HG03460 (cell line): ENCODE results near the gene HOXB7.

Experiments used
- ATAC-seq: cut with Tn5 transposase; IDR thresholded peaks from one replicate; pipeline ENCODE4 v1.9.1; 2021; ENCODE audit not compliant: unreplicated experiment

Gene HOXB7

DNA sequence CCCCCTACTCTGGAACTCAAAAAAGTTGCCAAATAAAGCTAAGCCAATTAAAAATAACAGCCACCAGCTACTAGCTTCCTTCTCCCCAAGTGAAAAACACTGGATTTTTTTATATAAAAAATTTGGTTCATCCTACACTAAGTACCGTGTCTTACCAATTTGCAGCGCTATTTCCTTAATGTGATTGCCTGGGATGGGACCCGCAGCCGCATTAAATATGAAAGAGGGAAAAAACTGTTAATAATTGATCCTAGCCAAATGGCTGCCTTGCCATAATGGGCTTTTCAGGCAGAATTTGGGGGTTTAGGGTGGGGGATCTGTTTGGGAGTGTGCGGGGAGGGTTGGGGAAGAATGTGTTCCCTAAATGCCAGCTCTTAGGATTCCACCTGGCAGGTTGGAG lies 13.3 kb upstream of the HOXB7 start:
- no peak for ATAC-seq

DNA sequence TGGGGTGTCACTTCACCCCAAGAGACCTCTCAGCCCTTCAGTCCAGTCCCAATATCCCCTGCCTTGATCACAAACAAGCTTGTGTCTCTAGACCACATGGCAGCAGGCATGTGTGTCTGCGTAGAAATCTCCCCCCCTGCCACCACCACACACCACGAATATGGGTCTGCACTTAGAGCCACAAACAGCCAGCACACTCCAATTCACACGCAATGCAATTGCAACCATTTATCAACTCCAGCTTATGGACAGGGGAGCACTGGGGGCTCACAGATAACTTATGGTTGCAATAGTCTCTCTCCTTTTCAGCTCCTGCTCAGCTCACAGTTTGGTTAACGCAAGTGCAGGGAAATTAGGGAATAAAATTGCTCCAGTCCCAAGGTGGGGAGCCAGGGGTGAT lies 12.8 kb upstream of the HOXB7 start:
- ATAC-seq: no peak

GRCh38 chr17:48622857-48623256 lies 12.0 kb upstream of the HOXB7 start:
- no peak for ATAC-seq

DNA sequence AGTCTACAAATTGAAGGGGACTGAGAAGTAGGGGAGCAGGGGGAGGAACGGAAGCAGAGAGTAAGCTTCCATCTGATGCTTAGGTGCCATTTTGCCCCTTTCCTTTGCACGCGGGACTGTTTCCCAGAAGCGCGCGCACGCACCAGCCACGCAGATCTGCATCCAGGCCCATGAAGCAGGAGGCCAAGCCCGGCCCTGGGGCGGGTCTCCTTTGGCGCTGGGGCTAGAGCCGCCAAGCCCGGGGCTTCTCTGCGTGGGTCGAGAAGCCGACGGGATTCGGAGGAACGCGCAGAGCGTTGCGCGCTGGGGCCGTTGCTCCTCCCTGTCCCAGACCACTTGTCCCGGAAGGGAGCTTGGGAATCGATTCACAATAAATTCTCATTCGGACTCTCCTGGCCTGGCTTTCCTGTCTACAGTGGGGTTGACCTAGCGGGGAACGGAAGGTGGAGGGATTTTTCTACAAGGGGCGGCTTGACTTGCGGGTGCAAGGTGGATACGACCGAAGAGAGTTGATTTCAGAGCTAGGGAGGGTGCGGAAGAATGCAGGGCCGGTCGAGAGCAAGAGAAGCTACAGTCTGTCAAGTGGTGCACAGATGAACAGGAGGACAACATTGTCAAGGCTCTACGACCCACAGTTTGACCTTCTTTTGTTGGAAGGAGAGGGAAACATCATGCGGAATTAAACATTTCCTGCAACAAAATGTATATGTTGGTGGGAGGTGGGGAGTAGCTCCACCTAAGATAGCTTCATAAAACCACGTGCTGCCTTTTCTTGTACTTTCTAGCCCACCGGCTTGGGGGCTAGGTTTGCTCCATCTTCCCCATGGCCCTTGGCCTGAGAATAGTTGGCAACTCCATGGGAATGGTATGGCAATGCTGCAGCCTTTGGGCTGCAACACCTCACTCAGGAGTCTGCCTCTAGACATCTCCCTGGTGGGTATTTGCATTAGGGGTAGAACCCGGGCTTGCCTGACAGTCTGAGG lies 10.9 kb upstream of the HOXB7 start:
- no peak for ATAC-seq

DNA sequence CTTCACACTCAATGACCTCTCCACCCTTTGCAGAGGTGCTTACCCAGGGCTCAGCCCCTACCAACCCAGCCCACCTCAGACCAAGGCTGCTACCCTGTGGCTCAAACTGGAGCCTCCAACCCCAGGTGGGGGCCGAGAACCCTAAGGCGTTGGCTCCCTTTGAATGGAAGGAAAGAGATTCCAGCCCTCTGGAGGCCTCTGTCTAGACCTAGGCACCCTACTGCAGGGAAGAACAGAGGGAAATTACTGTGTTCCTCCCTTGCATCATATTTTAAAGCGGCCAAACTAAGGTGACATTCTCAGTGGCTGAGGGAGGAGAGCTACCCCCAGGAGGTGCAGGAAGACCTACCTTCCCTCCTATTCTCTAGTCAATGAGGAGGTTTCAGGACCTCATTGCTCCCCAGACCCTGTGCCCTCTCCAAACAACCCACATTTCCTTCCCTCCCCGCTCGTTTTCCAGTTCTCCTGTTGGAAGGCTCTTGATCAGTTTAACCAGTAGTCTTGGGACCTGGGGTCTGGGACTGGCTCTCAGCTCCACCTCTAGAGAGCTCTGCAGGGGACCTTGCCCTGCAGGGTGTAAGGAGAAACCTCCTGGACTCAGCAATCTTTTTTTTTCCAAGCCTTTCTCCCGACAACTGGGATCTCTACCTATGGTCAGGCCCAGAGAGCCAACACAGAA lies 9.8 kb upstream of the HOXB7 start:
- no peak for ATAC-seq

DNA sequence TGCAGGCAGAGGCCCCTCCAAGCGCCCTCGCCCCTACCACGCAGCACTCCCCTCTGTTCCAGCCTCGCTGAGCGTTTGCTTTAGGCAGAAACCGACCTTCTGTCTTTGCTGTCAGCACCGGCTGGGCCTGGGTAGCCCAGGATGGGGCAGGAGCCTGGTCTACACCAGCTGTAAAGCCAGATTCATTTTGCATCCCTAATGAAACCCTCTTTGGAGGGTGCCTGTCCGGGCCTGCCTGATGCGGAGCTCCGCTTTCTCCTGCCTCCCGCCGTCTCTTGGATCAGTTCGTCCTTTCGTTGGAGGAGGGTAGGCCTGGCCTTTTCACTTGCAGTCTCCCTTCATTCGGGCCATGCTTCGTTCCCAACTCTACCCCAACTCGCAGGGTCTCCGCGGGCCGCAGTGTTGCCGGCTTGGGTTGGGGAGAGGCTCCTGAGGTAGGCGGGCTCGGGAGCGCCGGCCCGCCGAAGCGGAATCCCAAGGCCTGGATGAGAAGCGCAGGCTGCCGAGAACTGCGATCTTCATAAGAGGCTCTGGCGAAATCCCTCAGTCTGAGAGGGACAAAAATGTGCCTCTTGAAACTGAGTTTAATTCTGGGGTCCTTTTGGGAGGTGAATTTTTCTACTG lies 9.1 kb upstream of the HOXB7 start:
- no peak for ATAC-seq

DNA sequence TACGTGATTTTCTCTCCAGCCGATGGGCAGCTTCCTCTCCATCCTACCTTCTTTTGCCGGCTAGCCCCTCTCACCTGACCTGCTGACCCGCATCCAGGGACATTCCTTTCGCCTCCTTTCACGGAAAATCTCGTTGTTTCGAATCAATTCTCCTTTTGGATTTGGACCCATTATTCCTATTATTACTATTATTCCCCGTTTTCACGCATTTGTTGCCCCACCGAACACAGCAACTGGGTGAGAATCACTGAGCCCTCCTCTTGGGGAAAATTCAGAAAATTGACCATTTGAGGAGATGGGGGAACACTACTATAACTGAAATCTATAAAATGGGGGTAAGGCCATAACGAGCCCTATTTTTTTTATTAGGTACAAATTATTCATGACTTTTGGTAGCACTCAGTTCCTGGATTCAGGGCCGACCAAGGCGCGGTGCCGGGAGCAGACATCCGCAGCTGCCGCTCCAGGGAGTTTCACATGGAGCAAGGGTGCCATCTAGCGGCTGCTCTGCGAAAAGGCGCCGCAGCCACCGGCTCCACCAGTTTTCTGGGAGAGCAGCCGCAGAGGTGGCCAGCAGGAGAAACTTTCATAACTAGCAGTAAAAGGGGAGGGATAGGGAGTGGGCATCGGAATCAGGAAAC lies 7.6 kb upstream of the HOXB7 start:
- ATAC-seq: no peak

DNA sequence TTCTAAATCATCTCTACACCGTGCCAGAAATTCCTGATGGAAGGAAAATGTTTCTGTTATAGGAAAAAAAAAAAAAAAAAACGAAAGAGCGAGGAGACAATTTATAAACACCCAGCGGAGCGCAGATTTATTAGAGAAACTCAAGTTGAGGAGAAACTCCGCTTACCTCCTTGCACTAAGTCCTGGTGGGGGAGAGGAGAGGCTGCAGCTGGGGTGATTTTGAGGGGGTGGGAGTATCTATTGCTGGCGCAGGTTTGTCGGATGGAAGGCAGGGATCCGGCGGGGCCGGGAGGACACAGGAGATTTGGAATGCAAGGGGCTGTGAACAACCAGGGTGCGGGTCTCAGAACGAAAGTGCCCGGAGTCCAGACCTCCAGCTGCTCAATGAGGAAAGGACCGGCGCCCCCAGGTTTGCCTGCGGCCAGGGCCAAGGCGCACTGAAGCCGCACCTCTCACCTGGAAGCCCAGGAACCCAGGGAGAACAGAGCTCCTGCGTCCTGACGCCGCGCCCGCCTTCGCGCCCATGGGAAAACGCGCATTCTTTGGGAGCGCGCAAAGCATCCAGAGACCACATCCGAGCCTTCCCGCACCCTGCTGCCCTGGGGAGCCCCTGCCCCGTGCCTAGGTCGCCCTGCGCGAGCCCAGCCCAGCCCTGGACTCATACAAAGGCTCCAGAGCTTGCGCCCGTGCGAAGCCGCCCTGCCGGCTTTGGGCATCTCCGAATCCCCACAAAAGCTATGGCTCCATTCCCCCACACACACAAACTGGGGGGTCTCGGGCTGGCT lies 6.8 kb upstream of the HOXB7 start:
- no peak for ATAC-seq

GRCh38 chr17:48616717-48617470 lies 6.1 kb upstream of the HOXB7 start:
- ATAC-seq: no peak

DNA sequence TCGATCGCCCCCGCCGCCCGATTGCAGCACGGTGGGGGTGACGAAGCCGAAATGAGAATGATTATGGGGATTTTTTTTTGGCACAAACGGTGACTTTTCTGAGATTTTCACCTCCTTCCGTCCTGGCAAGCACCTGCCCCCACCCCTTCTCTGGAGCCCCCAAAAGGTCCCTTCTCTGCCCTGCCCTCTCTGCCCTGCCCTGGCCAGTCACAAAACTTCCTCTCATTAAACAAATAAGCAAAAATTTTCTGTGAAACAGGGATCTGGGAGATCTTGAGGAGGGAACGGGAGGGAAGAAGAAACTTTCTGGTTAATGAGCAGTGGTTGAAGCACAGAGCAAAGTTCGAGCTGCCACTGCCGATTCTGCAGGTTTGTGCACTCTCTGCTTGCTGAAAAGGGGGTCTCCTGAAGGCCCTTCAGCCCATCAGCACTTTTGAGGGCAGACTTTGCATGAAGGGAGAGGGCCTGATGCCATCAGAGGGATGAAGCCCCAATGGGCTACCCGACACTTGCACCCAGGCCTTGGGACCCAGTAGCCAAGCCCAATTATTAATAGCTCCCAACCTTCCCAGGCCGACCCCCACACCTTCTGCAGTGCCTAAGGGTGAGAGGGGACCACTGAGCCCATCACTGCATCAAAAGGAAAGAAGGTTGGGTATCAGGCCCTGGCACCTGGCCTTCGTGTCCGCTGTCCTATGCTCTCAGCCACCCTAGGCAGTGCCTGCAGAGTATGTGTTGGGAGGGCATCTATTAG lies 5.3 kb upstream of the HOXB7 start:
- ATAC-seq: no peak

- ATAC-seq: no peak
Observed at GRCh38 chr17:48615047-48615962, 4.5 kb upstream of the HOXB7 start, which contains the start of gene HOXB8. HOXB8 (minus strand) TSS chr17:48615292; CDS start chr17:48614704, 588 bp downstream.

- no peak for ATAC-seq
Observed at GRCh38 chr17:48613862-48614694, 3.3 kb upstream of the HOXB7 start.

GRCh38 chr17:48612854-48613691 lies 2.3 kb upstream of the HOXB7 start:
- ATAC-seq: peak; percentile 47

DNA sequence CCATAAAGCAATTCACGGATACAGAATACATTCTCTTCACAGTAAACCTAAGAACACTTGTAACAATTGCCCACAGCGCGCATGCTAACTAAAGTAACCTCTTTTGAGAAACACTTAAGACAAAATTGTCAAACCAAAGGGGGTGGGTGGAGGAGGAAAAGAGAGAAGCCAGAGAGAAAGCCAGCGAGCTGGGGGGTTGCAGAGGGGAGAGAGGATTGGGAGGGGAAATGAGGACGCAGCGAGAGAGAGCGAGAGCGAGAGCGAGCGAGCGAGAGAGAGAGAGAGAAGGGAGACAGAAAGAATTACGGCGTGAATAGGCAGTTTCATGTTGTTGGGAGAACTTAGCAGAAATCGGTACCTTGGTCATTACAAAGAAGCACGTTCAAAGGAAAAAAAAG lies 1.6 kb upstream of the HOXB7 start:
- ATAC-seq: no peak

DNA sequence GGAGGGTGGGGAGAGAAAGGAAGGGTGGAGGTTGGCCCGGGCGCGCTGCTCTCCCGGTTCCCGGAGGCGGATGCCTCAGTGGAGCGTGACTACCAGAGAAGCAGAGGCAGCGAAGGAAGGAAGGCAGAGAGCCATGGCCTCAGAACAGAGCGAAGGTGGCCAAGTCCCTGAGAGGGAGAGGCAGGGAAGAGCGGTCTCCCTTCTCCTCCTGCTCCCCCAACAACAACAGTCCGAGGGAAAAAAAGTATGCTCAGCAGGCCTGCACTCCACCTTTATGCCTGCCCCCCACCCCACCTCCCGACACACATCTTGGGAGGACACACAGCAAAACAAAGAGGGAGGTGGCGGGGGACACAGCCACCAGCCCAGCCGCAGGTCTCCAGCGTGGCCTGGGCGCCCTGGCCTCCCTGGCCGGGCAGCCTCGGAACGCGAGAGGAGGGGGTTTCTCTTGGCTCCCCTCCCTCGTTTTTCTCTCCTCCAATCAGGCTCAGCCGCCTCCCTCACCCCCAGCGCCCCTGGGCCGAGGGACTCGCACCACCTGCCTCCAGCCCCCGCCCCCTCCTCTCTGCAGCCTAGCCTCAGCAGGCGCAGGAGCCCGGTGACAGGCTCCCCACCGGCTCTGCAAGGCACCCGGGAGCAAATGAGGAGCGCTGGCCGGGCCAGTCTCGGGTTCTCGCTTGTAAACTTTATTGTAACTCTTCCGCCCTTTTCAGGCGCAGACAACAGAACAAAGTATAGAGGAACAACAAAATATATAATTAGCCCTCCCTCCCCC lies 1.1 kb upstream of the HOXB7 start:
- ATAC-seq: no peak
